CD4-positive, alpha-beta T cell treated with Interleukin-21 for 1 hour (primary cell): ENCODE measurements around the gene GSTA5.
"Not testable (repeated sequence)": the region's sequence is repeated elsewhere in the genome, so short reads cannot be mapped to it uniquely, and the experiment has no call there.

Source experiments
- DNase-seq: peaks from one replicate; pipeline ENCODE4 v3.0.0-alpha.2; 2020

The GSTA5 gene

GRCh38 chr6:52830869-52831268 lies 9.7 kb downstream of the GSTA5 start:
- not testable (repeated sequence) for DNase-seq

- no peak for DNase-seq
These were observed 11.4 kb downstream of the GSTA5 start for GRCh38 chr6:52829046-52829817.

GRCh38 chr6:52828621-52829020 lies 12.0 kb downstream of the GSTA5 start:
- not testable (repeated sequence) for DNase-seq

GRCh38 chr6:52827073-52827783 lies 13.4 kb downstream of the GSTA5 start:
- not testable (repeated sequence) for DNase-seq

GRCh38 chr6:52826513-52826912 lies 14.1 kb downstream of the GSTA5 start:
- DNase-seq: no peak

GRCh38 chr6:52825900-52826459 lies 14.6 kb downstream of the GSTA5 start:
- not testable (repeated sequence) for DNase-seq

- not testable (repeated sequence) for DNase-seq
These were observed 15.3 kb downstream of the GSTA5 start for GRCh38 chr6:52825270-52825793.

- DNase-seq: no peak
These were observed 18.8 kb downstream of the GSTA5 start for GRCh38 chr6:52821842-52822241.

GRCh38 chr6:52820198-52820597 lies 20.4 kb downstream of the GSTA5 start:
- DNase-seq: no peak

GRCh38 chr6:52815167-52816092 lies 25.2 kb downstream of the GSTA5 start:
- peak; percentile 38 for DNase-seq

- not testable (repeated sequence) for DNase-seq
These were observed 26.1 kb downstream of the GSTA5 start for GRCh38 chr6:52814545-52814944.

GRCh38 chr6:52809777-52810176 lies 30.8 kb downstream of the GSTA5 start:
- DNase-seq: not testable (repeated sequence)

- DNase-seq: no peak
These were observed 32.0 kb downstream of the GSTA5 start for GRCh38 chr6:52808660-52809059.

GRCh38 chr6:52803668-52804255 lies 36.9 kb downstream of the GSTA5 start, which contains the start of gene GSTA1:
TSS of gene GSTA1 (minus strand) at chr6:52803816. CDS start at chr6:52799267, 4,549 bp downstream.
- not testable (repeated sequence) for DNase-seq

GRCh38 chr6:52802806-52803205 lies 37.8 kb downstream of the GSTA5 start:
- no peak for DNase-seq

GRCh38 chr6:52801188-52801841 lies 39.3 kb downstream of the GSTA5 start:
- DNase-seq: no peak

GRCh38 chr6:52799272-52799671 lies 41.3 kb downstream of the GSTA5 start:
- DNase-seq: not testable (repeated sequence)

GRCh38 chr6:52794366-52794765 lies 46.2 kb downstream of the GSTA5 start:
- not testable (repeated sequence) for DNase-seq

- no peak for DNase-seq
These were observed 49.8 kb downstream of the GSTA5 start for GRCh38 chr6:52790861-52791260.

GRCh38 chr6:52789658-52790057 lies 51.0 kb downstream of the GSTA5 start:
- not testable (repeated sequence) for DNase-seq

- no peak for DNase-seq
These were observed 52.1 kb downstream of the GSTA5 start for GRCh38 chr6:52788478-52788877.
